Cardiac septum (tissue), 1 donor: ENCODE measurements around the gene UHRF2. TPM values are rescaled to one million over a fixed set of nuclear protein-coding genes. Genes with fewer than 3 reads are reported as not detected.
"Not testable (repeated sequence)": the region's sequence is repeated elsewhere in the genome, so short reads cannot be mapped to it uniquely, and the experiment has no call there.

Experiments
- DNase-seq: peaks from one replicate; pipeline ENCODE4 v3.0.0-alpha.2; 2020; ENCODE audit warnings: low spot score
- intact Hi-C: fragments of 100-400 bp; cut with DNase I; formaldehyde crosslinking; loops from one replicate; pipeline ENCODE4 v1.14.0; 2022
- total RNA-seq: library from RNA; stranded (reverse); fragmentation: NEBNext Ultra II Directional; extraction: Animal tissue kit (Norgen Biotek cat#: 25700); gene quantifications from one replicate; pipeline ENCODE4 v1.2.1, GENCODE V29; 2021
- donor health status: DM: no; HTN: no; CAD: no.

The UHRF2 gene
- total RNA-seq, 1 donor from 2014 or later = 14.3 TPM

- intact Hi-C loops = no loop called here
- DNase-seq = no peak
Measured at GRCh38 chr9:6471231-6471850, 58.3 kb downstream of the UHRF2 start.

GRCh38 chr9:6473151-6473550 lies 60.2 kb downstream of the UHRF2 start:
- intact Hi-C loops = no loop called here
- DNase-seq = no peak

- no peak for DNase-seq
- intact Hi-C loops = no loop called here
Measured at GRCh38 chr9:6479959-6480358, 67.0 kb downstream of the UHRF2 start.

GRCh38 chr9:6484210-6484609 lies 71.2 kb downstream of the UHRF2 start:
- intact Hi-C loops = no loop called here
- no peak for DNase-seq

GRCh38 chr9:6488395-6488794 lies 75.4 kb downstream of the UHRF2 start:
- intact Hi-C loops = no loop called here
- no peak for DNase-seq

GRCh38 chr9:6489099-6489498 lies 76.1 kb downstream of the UHRF2 start:
- intact Hi-C loops = no loop called here
- no peak for DNase-seq

GRCh38 chr9:6490863-6491262 lies 77.9 kb downstream of the UHRF2 start:
- intact Hi-C loops = loop anchor here (10.0 kb wide), 1 partner anchor 136 kb away; no protein-coding TSS in a partner anchor
- DNase-seq = no peak

- intact Hi-C loops = loop anchor here (10.0 kb wide), 1 partner anchor 141 kb away; no protein-coding TSS in a partner anchor
- DNase-seq = no peak
Measured at GRCh38 chr9:6495466-6495865, 82.5 kb downstream of the UHRF2 start.

- no peak for DNase-seq
- intact Hi-C loops = loop anchor here (10.0 kb wide), 1 partner anchor 144 kb away; no protein-coding TSS in a partner anchor
Measured at GRCh38 chr9:6498982-6499381, 86.0 kb downstream of the UHRF2 start.

GRCh38 chr9:6501526-6502210 lies 88.7 kb downstream of the UHRF2 start:
- no peak for DNase-seq
- intact Hi-C loops = no loop called here

- intact Hi-C loops = no loop called here
Measured at GRCh38 chr9:6502399-6502798, 89.4 kb downstream of the UHRF2 start.

GRCh38 chr9:6506571-6506970 lies 93.6 kb downstream of the UHRF2 start:
- no peak for DNase-seq
- intact Hi-C loops = no loop called here

More at GRCh38 chr9:6502399-6502798, 89.4 kb downstream of the UHRF2 start:
- DNase-seq = no peak

- DNase-seq = no peak
- intact Hi-C loops = no loop called here
Measured at GRCh38 chr9:6512085-6512657, 99.2 kb downstream of the UHRF2 start.

- DNase-seq = no peak
- intact Hi-C loops = no loop called here
Measured at GRCh38 chr9:6522263-6522662, 109.3 kb downstream of the UHRF2 start.

GRCh38 chr9:6525326-6526045 lies 112.5 kb downstream of the UHRF2 start:
- no peak for DNase-seq
- intact Hi-C loops = no loop called here

GRCh38 chr9:6535594-6535993 lies 122.6 kb downstream of the UHRF2 start:
- intact Hi-C loops = no loop called here

GRCh38 chr9:6538666-6539071 lies 125.7 kb downstream of the UHRF2 start:
- no peak for DNase-seq
- intact Hi-C loops = no loop called here

More at GRCh38 chr9:6535594-6535993, 122.6 kb downstream of the UHRF2 start:
- no peak for DNase-seq

GRCh38 chr9:6542617-6543016 lies 129.6 kb downstream of the UHRF2 start:
- intact Hi-C loops, DNase-seq: not testable (repeated sequence)

- no peak for DNase-seq
- intact Hi-C loops = no loop called here
Measured at GRCh38 chr9:6543204-6543603, 130.2 kb downstream of the UHRF2 start.

- intact Hi-C loops = no loop called here
- no peak for DNase-seq
Measured at GRCh38 chr9:6545017-6545691, 132.2 kb downstream of the UHRF2 start.
